Spleen (tissue), 7 donors: ENCODE data around the gene ZNRD2.
A peak's percentile ranks its signal among the peaks of the same experiment; 100 is the strongest.

Experiments used
- POLR2AphosphoS5 ChIP-seq, 3 donors: sonication (generic); formaldehyde crosslinking; IDR thresholded peaks; one replicate each; pipeline ENCODE4 v1.5.1; 2017; ENCODE audit warnings: antibody characterized with exemption in 3 of 3
- TF ChIP-seq, protein P1 (sequence below), 11 experiments: fragments of 200-600 bp in 7 of 11; fragments of 450-650 bp in 4 of 11; sonication (generic) in 4 of 11; IDR thresholded peaks in 8 of 11; conservative IDR thresholded peaks in 3 of 11; 1 replicate in 7 of 11; 2 replicates in 4 of 11; pipeline versions ENCODE4 v1.4.0 to v1.8.0; 2016 to 2021; ENCODE audit warnings: antibody characterized with exemption in 11 of 11, inconsistent platforms in 4 of 11, mild to moderate bottlenecking in 1 of 11
- donor health status: DM: no; HTN: no; CAD: no; lungs with moderate emphysema.
- donor health status: DM: no; HTN: no; CAD: no.
- donor health status: DM: no; HTN: no; CAD: no.

GRCh38 chr11:65546217-65546958 lies 23.9 kb upstream of the ZNRD2 start:
- TF ChIP-seq POLR2AphosphoS5 (IDR thresholded peaks at IDR 0.05) = peak; percentile 82 to 91 (median 86)
- TF ChIP-seq, protein P1, sequence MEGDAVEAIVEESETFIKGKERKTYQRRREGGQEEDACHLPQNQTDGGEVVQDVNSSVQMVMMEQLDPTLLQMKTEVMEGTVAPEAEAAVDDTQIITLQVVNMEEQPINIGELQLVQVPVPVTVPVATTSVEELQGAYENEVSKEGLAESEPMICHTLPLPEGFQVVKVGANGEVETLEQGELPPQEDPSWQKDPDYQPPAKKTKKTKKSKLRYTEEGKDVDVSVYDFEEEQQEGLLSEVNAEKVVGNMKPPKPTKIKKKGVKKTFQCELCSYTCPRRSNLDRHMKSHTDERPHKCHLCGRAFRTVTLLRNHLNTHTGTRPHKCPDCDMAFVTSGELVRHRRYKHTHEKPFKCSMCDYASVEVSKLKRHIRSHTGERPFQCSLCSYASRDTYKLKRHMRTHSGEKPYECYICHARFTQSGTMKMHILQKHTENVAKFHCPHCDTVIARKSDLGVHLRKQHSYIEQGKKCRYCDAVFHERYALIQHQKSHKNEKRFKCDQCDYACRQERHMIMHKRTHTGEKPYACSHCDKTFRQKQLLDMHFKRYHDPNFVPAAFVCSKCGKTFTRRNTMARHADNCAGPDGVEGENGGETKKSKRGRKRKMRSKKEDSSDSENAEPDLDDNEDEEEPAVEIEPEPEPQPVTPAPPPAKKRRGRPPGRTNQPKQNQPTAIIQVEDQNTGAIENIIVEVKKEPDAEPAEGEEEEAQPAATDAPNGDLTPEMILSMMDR (IDR thresholded peaks at IDR 0.05 in 8 of 11, conservative IDR thresholded peaks at IDR 0.05 in 3 of 11) = peak in 2 of 11 experiments; percentile 15 to 42
